ENCODE measurements around the gene ATP2A2. TPM values are rescaled to one million over a fixed set of nuclear protein-coding genes. Genes with fewer than 3 reads are reported as not detected.

Gene ATP2A2
- total RNA-seq, 1 experiment from 2014 or later: 262 TPM

DNA sequence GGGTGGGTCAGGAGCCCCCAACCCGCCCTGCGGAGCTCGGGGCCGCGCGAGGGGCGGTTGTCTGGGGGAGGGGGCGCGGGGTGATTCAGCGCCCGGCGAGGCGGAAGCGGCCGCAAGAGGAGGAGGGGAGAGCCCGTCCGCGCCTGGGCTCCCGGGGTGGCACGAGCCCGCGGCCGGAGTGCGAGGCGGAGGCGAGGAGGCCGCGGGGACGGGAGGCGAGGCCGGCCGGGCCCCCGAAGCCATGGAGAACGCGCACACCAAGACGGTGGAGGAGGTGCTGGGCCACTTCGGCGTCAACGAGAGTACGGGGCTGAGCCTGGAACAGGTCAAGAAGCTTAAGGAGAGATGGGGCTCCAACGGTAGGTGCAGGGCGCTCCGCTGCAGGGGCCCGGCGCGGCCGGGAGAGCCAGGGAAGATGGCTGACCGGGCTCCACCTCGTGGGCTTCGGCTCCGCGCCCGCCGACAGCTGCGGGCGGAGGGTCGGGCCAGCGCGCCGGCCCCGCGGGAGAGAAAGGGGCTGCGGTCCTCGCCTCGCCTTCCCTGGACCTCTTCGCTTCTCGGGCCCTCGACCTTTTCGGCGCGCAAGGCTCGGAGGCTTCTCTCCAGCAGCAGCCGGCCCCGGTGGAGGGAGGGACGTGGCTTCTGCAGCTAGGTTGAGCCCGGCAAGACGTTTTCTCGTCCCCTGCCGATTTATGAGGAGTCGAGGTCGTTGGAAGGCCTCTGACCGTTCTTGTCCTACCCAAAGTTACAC, 677 bp downstream of the ATP2A2 start:
- H3K9me3 ChIP-seq: no peaks in the 10 kb centered on the region
- H3K27ac Mint-ChIP-seq (ENCODE audit: unreplicated experiment): peak overlapping the region; percentile 95
- TF ChIP-seq, protein P1, sequence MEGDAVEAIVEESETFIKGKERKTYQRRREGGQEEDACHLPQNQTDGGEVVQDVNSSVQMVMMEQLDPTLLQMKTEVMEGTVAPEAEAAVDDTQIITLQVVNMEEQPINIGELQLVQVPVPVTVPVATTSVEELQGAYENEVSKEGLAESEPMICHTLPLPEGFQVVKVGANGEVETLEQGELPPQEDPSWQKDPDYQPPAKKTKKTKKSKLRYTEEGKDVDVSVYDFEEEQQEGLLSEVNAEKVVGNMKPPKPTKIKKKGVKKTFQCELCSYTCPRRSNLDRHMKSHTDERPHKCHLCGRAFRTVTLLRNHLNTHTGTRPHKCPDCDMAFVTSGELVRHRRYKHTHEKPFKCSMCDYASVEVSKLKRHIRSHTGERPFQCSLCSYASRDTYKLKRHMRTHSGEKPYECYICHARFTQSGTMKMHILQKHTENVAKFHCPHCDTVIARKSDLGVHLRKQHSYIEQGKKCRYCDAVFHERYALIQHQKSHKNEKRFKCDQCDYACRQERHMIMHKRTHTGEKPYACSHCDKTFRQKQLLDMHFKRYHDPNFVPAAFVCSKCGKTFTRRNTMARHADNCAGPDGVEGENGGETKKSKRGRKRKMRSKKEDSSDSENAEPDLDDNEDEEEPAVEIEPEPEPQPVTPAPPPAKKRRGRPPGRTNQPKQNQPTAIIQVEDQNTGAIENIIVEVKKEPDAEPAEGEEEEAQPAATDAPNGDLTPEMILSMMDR (IDR thresholded peaks at IDR 0.05; ENCODE audit: insufficient read depth in 1 of 2, low read depth in 1 of 2, low read length in 1 of 2, severe bottlenecking in 1 of 2, unreplicated experiment in 1 of 2): no peak
- peaks cover 2% of the 10 kb centered on the region for H3K36me3 ChIP-seq (ENCODE audit: control insufficient read depth, insufficient read depth, low read length)
- ChIA-PET CTCF (interaction anchor here (0.6 to 2.3 kb wide), 2 partner anchors 34 to 54 kb away, joined by 3 to 8 read pairs; no protein-coding TSS in a partner anchor), POLR2A (interaction anchor here (0.6 to 2.9 kb wide), 4 partner anchors 33 to 1539 kb away, joined by 3 to 41 read pairs (median 4); no protein-coding TSS in a partner anchor)
- H3K4me3 ChIP-seq (ENCODE audit: low read depth, low read length): peak overlapping the region; percentile 96
- intact Hi-C loops (cut with micrococcal nuclease; ENCODE audit: unreplicated experiment): loop anchor here (1.0 to 5.0 kb wide), 4 partner anchors 34 to 179 kb away; partner anchors contain the start of gene IFT81
- H3K4me1 Mint-ChIP-seq (ENCODE audit: low read depth, unreplicated experiment): peaks cover 13% of the 10 kb centered on the region
- peaks cover 62% of the 10 kb centered on the region for H3K36me3 Mint-ChIP-seq (ENCODE audit: insufficient read depth, unreplicated experiment)
- no TSS peak for BruUV-seq (replicated peaks)
- H3K27me3 ChIP-seq (replicated peaks; ENCODE audit: control insufficient read depth, insufficient read depth, low read length): no peaks in the 10 kb centered on the region
- no peaks in the 10 kb centered on the region for H3K27me3 Mint-ChIP-seq (ENCODE audit: insufficient read depth, unreplicated experiment)
- DNase-seq: peak; percentile 50 to 66
- H3K4me3 Mint-ChIP-seq (ENCODE audit: unreplicated experiment): peak overlapping the region; percentile 89
- no peaks in the 10 kb centered on the region for H3K9me3 Mint-ChIP-seq (ENCODE audit: unreplicated experiment)
- peaks cover 23% of the 10 kb centered on the region for H3K4me1 ChIP-seq

- BruUV-seq (replicated peaks): no TSS peak
- peaks cover 23% of the 10 kb centered on the region for H3K4me1 ChIP-seq
- CTCF ChIA-PET: interaction anchor here (2.3 kb wide), 1 partner anchor 35 kb away, joined by 8 read pairs; no protein-coding TSS in a partner anchor
- Mint-ChIP-seq H3K9me3 (ENCODE audit: unreplicated experiment) (no peaks in the 10 kb centered on the region), H3K4me1 (ENCODE audit: low read depth, unreplicated experiment) (peaks cover 13% of the 10 kb centered on the region), H3K4me3 (ENCODE audit: unreplicated experiment) (peak overlapping the region; percentile 89), H3K36me3 (ENCODE audit: insufficient read depth, unreplicated experiment) (peaks cover 69% of the 10 kb centered on the region), H3K27me3 (ENCODE audit: insufficient read depth, unreplicated experiment) (no peaks in the 10 kb centered on the region), H3K27ac (ENCODE audit: unreplicated experiment) (peak overlapping the region; percentile 95)
- no peaks in the 10 kb centered on the region for H3K9me3 ChIP-seq
- no peaks in the 10 kb centered on the region for H3K27me3 ChIP-seq (replicated peaks; ENCODE audit: control insufficient read depth, insufficient read depth, low read length)
- DNase-seq: no peak
- H3K36me3 ChIP-seq (ENCODE audit: control insufficient read depth, insufficient read depth, low read length): peaks cover 2% of the 10 kb centered on the region
- TF ChIP-seq, protein P1 (IDR thresholded peaks at IDR 0.05; ENCODE audit: insufficient read depth in 1 of 2, low read depth in 1 of 2, low read length in 1 of 2, severe bottlenecking in 1 of 2, unreplicated experiment in 1 of 2): no peak
- intact Hi-C loops (cut with micrococcal nuclease; ENCODE audit: unreplicated experiment): loop anchor here (5.0 kb wide), 3 partner anchors 50 to 180 kb away; partner anchors contain the start of gene IFT81
- H3K4me3 ChIP-seq (ENCODE audit: low read depth, low read length): peak overlapping the region; percentile 96
- POLR2A ChIA-PET: interaction anchor here (0.6 to 2.9 kb wide), 2 partner anchors 34 to 243 kb away, joined by 3 to 41 read pairs; no protein-coding TSS in a partner anchor
Observed at GRCh38 chr12:110282300-110282860, 1.3 kb downstream of the ATP2A2 start.

- Mint-ChIP-seq H3K36me3 (ENCODE audit: insufficient read depth, unreplicated experiment) (peaks cover 77% of the 10 kb centered on the region), H3K27me3 (ENCODE audit: insufficient read depth, unreplicated experiment) (no peaks in the 10 kb centered on the region), H3K27ac (ENCODE audit: unreplicated experiment) (peak overlapping the region; percentile 95), H3K4me3 (ENCODE audit: unreplicated experiment) (peak overlapping the region; percentile 89), H3K9me3 (ENCODE audit: unreplicated experiment) (no peaks in the 10 kb centered on the region), H3K4me1 (ENCODE audit: low read depth, unreplicated experiment) (peaks cover 13% of the 10 kb centered on the region)
- intact Hi-C loops (cut with micrococcal nuclease; ENCODE audit: unreplicated experiment): loop anchor here (5.0 kb wide), 3 partner anchors 51 to 181 kb away; partner anchors contain the start of gene IFT81
- POLR2A ChIA-PET: no interaction called here
- no peaks in the 10 kb centered on the region for H3K27me3 ChIP-seq (replicated peaks; ENCODE audit: control insufficient read depth, insufficient read depth, low read length)
- H3K9me3 ChIP-seq: no peaks in the 10 kb centered on the region
- peak overlapping the region; percentile 96 for H3K4me3 ChIP-seq (ENCODE audit: low read depth, low read length)
- peaks cover 2% of the 10 kb centered on the region for H3K36me3 ChIP-seq (ENCODE audit: control insufficient read depth, insufficient read depth, low read length)
- TF ChIP-seq, protein P1 (IDR thresholded peaks at IDR 0.05; ENCODE audit: insufficient read depth in 1 of 2, low read depth in 1 of 2, low read length in 1 of 2, severe bottlenecking in 1 of 2, unreplicated experiment in 1 of 2): no peak
- DNase-seq: no peak
- CTCF ChIA-PET: no interaction called here
- BruUV-seq (replicated peaks): TSS peak; percentile 26
- H3K4me1 ChIP-seq: peaks cover 23% of the 10 kb centered on the region
Observed at GRCh38 chr12:110282956-110283817, 2.1 kb downstream of the ATP2A2 start.
